Left hindlimb (tissue), 1 donor: ENCODE data around the gene ANTXR2.

Source experiments
- DNase-seq: peaks from one replicate; pipeline ENCODE4 v3.0.0-alpha.2; 2018

The ANTXR2 gene

DNA sequence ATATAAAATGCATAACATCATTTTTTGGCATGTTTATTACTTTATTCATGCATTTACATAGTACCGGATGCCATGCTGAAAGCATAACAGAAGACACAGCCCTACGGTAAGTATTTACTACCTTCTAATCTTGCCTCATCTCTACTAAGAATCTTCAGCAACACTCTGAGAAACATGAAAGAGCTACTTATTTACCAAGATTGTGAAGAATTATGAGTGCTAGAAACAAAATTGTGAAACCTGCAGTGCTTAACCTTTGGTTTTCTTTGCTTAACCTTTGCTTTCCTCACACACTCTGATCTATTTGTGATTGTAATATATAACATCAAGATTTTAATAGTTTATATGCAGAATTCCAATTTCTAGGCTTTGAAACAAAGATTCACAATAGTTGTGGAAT lies 7.4 kb downstream of the ANTXR2 start:
- DNase-seq: no peak

GRCh38 chr4:80062527-80062926 lies 10.5 kb downstream of the ANTXR2 start:
- DNase-seq: no peak

DNA sequence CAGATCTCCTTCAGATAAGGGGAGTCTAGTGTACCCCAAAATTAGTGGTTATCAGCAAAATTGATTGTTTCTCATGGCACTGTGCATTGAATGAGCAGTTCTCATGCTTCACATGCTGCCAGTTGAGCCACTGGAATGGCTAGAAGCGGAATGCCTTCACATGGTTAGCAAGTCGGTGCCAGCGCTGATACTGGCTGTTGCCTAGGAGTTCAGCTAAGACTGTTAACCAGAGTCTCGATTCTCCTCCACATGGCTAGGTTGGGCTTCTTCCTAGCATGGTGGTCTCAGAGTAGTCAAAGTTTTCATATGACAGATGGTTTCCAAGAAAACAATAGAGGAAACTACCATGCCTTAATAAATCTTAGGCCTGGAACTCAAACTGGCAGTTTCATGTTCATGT lies 12.2 kb downstream of the ANTXR2 start:
- DNase-seq: no peak

DNA sequence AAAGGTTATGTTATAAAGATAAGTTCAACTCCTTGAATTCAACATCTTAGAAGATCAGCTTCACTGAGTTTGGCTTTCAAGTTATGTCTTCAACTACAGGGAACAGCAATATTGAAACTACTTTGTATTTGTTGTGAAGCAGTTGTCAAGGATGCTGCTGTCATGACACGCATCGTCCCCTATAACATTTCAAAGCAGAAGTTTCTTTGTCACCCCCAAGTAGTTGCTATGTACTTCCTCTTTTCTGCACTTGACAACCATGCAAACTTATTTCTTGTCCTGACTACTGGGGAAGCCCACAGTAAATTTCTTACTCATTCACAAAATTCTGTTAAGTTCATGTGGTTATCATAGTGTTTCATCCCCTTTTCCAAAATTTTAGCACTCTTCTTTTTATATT lies 14.3 kb downstream of the ANTXR2 start:
- DNase-seq: no peak

- DNase-seq: no peak
These were observed 18.7 kb downstream of the ANTXR2 start for GRCh38 chr4:80054375-80054774.

GRCh38 chr4:80053140-80053910 lies 19.7 kb downstream of the ANTXR2 start:
- DNase-seq: no peak

GRCh38 chr4:80049813-80050534 lies 23.1 kb downstream of the ANTXR2 start:
- no peak for DNase-seq

DNA sequence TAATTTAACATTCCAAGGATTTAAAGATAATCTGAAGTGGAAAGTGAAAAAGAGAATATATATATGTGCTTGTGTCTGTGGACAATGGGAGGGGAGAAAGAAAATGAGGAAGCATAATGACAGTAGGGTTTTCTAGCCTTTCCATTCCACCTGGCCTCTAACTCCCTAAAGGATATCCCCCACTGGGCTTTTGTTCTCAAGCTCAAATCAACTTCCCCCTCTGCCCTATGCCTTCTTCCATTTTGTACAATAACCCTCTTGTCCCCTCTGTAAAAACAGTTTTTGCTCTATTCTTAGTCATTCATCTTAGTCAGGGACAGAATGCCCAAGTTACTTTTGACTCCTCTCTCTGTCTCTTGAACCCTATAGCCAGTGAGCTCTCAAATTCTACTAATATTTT lies 23.6 kb downstream of the ANTXR2 start:
- DNase-seq: no peak

DNA sequence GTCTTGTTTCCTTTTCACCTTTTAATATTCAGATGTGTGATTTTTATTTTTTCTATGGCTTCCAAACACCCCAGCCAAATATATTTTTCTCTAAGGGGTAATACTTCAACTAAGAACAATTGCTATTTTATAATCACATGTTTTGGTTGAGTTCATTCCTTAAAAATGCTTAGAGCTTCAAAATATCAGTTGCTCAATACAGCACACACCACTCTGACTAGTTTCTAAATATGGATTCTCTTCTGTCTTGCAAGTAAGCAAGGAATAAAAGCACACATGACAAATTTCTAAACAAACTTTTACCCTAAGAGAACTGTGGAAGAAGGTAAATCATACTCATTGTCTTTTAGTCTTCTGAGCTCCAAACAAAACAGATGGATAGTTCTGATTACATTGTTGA lies 27.2 kb downstream of the ANTXR2 start:
- no peak for DNase-seq

DNA sequence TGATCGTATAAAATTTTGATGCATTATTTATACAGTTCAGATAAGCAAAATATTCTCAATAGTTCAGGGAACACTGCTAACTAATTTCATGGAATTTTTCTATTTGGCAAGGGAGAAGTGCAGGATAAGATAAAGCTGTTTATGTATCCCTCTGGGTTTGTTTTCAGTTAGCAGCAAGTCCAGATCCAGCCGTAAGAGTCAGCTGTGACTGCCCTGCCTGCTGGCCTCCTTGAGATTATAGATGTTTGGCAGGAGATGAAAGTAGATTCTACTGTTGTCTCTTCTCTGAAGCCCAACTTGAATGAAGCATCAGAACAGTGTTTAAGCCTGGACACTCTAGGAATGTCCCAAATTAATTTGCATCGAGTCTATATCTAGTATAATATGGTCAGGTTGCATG lies 29.5 kb downstream of the ANTXR2 start:
- DNase-seq: no peak

- DNase-seq: no peak
These were observed 30.2 kb downstream of the ANTXR2 start for GRCh38 chr4:80042821-80043220.

- no peak for DNase-seq
These were observed 35.2 kb downstream of the ANTXR2 start for GRCh38 chr4:80037864-80038263.

DNA sequence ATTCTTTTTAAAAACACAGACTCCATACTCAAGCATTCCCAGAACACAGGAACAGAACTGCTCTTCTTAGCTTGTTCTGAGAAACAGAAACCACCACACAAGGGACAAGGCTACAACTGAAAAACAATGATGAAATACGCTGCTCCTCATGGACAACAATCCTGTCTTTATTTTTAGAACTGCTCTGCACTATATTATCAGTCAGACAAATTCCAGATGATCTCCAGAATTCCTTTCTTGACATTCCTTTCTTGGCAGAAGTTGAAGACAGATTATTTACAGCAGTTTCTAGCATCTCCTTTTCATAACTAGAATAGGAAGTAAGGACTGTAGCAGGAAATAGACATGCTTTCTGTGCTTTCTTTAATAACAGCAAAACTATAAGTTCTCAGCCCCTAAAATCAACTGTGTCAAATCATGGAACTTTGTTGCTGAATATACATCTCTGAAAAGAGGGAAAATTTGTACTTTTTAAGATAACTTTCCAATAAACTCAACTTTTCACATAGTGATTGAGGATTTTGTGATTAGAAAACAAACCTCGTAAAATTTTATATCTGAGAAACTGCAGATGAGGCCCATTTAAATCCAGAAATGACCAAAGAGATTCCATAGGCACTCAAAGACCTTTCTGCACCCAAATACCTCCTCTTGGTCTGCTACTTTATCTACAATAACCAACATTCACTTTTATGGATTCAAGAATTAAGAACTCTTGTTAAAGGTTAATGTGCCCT lies 35.9 kb downstream of the ANTXR2 start:
- no peak for DNase-seq

GRCh38 chr4:80036306-80036705 lies 36.7 kb downstream of the ANTXR2 start:
- DNase-seq: no peak

GRCh38 chr4:80035336-80035735 lies 37.7 kb downstream of the ANTXR2 start:
- no peak for DNase-seq

DNA sequence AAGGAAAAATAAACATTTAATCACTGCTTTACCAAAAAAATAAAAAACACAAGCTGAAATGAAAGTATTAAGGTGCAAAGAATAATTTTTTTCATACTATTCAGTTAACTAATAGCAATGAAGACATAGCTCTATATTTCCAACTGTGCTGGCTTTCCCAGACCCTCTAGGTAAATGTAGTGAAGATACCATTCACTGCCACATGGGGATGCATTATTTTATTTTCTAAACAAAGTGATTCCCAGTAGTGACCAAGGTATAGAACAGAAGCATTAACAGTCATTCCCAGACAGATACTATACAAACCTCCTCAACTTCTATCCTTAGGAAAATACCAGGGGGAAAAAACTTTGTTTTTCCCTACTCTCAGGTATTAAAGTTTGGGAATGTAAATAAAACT lies 39.4 kb downstream of the ANTXR2 start:
- no peak for DNase-seq

- DNase-seq: no peak
These were observed 43.7 kb downstream of the ANTXR2 start for GRCh38 chr4:80029364-80029763.

- no peak for DNase-seq
These were observed 45.4 kb downstream of the ANTXR2 start for GRCh38 chr4:80027611-80028010.

DNA sequence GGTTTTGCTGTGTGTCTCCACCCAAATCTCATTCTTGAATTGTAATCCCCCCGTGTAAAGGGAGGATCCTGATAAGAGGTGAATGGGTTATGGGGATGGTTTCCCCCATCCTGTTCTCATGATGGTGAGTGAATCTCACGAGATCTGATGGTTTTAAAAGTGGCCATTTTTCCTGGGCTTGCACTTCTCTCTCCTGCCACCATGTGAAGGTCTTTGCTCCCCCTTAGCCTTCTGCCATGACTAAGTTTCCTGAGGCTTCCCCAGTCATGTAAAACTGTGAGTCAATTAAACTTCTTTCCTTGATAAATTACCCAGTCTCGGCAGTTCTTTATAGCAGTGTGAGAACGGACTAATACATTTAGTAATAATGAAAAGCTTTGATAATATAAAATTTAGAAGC lies 46.9 kb downstream of the ANTXR2 start:
- no peak for DNase-seq

DNA sequence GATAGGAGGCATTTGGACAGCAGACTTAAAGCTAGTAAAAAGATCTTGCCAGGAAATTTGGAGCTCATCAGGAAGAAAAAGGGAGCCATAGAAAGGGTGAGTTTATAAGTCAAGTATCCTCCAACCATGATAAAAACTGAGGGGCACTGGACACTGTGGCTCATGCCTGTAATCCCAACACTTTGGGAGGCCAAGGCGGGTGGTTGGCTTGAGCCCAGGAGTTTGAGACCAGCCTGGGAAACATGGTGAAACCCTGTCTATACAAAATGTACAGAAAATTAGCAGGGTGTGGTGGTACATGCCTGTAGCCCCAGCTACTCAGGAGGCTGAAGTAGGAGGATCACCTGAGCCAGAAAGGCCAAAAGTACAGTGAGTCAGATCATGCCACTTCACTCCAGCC lies 48.7 kb downstream of the ANTXR2 start:
- no peak for DNase-seq

- DNase-seq: no peak
These were observed 50.7 kb downstream of the ANTXR2 start for GRCh38 chr4:80022282-80022681.

DNA sequence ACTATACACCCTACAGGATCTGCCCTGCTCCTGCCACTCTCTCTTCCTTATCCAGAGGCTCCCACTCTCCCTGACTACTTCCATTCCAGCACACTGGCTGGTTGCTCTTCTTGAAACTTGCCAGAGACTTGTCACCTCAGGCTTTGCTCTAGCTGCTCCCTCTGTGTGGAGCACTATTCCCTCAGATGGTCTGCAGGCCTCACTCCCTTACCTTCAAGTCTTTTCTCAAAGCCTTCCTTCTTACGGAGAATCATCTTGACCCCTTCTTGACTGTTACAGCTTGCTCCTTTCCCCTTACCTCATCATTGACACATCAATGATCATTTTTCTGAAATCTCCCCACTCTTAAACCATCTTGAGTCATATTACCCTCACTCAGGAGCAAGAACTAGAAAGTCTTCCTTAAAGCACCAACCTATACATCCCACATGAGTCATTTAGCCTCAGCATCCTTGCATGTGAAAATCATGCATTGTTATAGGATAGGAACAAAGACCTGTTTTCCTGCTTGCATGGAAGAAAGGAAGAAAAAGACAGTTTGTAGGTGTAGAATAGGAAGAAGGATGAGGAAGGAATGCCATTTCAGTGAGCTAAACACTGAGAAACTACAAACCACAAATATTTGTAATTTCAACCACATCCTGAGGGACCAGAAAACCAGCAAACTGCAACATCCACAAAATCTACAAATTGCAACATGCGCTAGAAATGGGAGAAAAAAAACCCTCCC lies 55.7 kb downstream of the ANTXR2 start:
- no peak for DNase-seq

GRCh38 chr4:80016506-80016905 lies 56.5 kb downstream of the ANTXR2 start:
- DNase-seq: no peak
